ENCODE results near the gene RBFOX2.

DNA sequence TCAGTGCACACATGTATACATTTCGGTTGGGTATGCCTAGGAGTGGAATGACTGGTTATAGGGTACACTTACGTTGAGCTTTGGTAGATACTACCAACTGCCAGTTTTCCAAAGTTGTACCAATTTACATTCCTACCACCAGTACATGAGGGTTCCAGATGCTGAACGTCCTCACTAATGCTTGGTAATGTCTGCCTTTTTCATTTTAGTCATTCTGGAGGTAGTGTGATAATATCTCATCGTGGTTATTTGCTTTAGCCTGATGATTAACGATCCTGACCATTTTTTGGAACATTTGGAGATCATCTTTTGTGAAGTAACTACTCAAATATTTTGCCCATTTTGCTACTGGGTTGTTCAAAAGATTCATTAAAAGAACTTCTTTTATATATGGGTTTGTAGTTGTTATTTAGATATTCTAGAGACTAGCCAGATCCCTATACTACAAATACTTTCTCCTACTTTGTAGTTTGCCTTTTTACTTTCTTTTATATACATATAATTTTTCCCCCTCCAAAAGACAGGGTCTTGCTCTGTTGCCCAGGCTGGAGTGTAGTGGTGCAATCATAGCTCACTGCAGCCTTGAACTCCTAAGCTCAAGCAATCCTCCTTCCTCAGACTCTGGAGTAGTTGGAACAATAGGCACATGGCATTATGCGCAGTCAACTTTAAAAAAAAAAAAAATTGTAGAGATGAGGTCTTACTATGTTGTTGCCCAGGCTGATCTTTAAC lies 62.1 kb downstream of the RBFOX2 start:
- TF ChIP-seq POLR2A (IDR thresholded peaks at IDR 0.05), result no peak
- TF ChIP-seq, protein P1, sequence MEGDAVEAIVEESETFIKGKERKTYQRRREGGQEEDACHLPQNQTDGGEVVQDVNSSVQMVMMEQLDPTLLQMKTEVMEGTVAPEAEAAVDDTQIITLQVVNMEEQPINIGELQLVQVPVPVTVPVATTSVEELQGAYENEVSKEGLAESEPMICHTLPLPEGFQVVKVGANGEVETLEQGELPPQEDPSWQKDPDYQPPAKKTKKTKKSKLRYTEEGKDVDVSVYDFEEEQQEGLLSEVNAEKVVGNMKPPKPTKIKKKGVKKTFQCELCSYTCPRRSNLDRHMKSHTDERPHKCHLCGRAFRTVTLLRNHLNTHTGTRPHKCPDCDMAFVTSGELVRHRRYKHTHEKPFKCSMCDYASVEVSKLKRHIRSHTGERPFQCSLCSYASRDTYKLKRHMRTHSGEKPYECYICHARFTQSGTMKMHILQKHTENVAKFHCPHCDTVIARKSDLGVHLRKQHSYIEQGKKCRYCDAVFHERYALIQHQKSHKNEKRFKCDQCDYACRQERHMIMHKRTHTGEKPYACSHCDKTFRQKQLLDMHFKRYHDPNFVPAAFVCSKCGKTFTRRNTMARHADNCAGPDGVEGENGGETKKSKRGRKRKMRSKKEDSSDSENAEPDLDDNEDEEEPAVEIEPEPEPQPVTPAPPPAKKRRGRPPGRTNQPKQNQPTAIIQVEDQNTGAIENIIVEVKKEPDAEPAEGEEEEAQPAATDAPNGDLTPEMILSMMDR (IDR thresholded peaks at IDR 0.05), result no peak

Measured in adrenal gland (tissue), 5 donors.